Fibroblast of skin of left biceps (primary cell): Measurements from ENCODE around the gene CACNA1A.
"Not testable (repeated sequence)": the region's sequence is repeated elsewhere in the genome, so short reads cannot be mapped to it uniquely, and the experiment has no call there.

Experiments used
- DNase-seq, 2 experiments: peaks; one replicate each; pipeline ENCODE4 v3.0.0-alpha.2; 2013; ENCODE audit warnings: low read depth in 2 of 2

CACNA1A gene

GRCh38 chr19:13229246-13229645, 277.0 kb downstream of the CACNA1A start:
- DNase-seq: no peak

GRCh38 chr19:13228561-13228960, 277.7 kb downstream of the CACNA1A start:
- no peak for DNase-seq

- DNase-seq: no peak
Observed at GRCh38 chr19:13226983-13227382, 279.3 kb downstream of the CACNA1A start.

- DNase-seq: no peak
Observed at GRCh38 chr19:13225973-13226865, 280.1 kb downstream of the CACNA1A start.

- no peak for DNase-seq
Observed at GRCh38 chr19:13225085-13225484, 281.2 kb downstream of the CACNA1A start.

- no peak for DNase-seq
Observed at GRCh38 chr19:13220847-13221246, 285.4 kb downstream of the CACNA1A start.

GRCh38 chr19:13215572-13216380, 290.5 kb downstream of the CACNA1A start:
- no peak for DNase-seq

- no peak for DNase-seq
Observed at GRCh38 chr19:13214036-13214730, 292.1 kb downstream of the CACNA1A start.

GRCh38 chr19:13212759-13213330, 293.4 kb downstream of the CACNA1A start:
- DNase-seq: no peak

- no peak for DNase-seq
Observed at GRCh38 chr19:13211426-13212308, 294.6 kb downstream of the CACNA1A start.

GRCh38 chr19:13210941-13211340, 295.3 kb downstream of the CACNA1A start:
- no peak for DNase-seq

- DNase-seq: no peak
Observed at GRCh38 chr19:13210339-13210775, 295.9 kb downstream of the CACNA1A start.

- DNase-seq: no peak
Observed at GRCh38 chr19:13209484-13210338, 296.6 kb downstream of the CACNA1A start.

GRCh38 chr19:13208672-13209483, 297.4 kb downstream of the CACNA1A start:
- DNase-seq: no peak

GRCh38 chr19:13207846-13208671, 298.2 kb downstream of the CACNA1A start:
- peak; percentile 57 to 67 for DNase-seq

- no peak for DNase-seq
Observed at GRCh38 chr19:13207237-13207845, 298.9 kb downstream of the CACNA1A start.

GRCh38 chr19:13206587-13206986, 299.7 kb downstream of the CACNA1A start:
- no peak for DNase-seq

- not testable (repeated sequence) for DNase-seq
Observed at GRCh38 chr19:13202112-13202511, 304.2 kb downstream of the CACNA1A start.
